Stimulated activated CD4-positive, alpha-beta T cell treated with anti-CD3 and anti-CD28 coated beads, Interleukin-4, amount 100 ng/mL, for 4 hours (primary cell): Measurements from ENCODE around the gene CAGE1.
"Not testable (repeated sequence)": the region's sequence is repeated elsewhere in the genome, so short reads cannot be mapped to it uniquely, and the experiment has no call there.

Experiments used
- DNase-seq, 2 experiments: peaks; one replicate each; pipeline ENCODE4 v3.0.0-alpha.2; 2020

Gene CAGE1

DNA sequence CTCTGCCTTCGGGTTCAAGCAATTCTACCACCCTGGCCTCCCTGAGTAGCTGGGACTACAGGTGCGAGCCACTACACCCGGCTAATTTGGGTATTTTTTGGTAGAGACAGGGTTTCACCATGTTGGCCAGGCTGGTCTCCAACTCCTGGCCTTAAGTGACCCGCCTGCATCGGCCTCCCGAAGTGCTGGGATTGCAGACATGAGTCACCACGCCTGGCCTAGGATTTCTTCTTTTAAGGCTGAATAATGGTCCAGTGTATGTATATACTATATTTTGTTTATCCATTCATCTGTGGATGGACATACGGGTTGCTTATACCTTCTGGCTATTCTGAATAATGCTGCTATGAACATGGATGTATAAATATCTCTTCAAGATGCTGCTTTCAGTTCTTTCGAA is 17.2 kb upstream of the CAGE1 start:
- DNase-seq, result no peak

DNA sequence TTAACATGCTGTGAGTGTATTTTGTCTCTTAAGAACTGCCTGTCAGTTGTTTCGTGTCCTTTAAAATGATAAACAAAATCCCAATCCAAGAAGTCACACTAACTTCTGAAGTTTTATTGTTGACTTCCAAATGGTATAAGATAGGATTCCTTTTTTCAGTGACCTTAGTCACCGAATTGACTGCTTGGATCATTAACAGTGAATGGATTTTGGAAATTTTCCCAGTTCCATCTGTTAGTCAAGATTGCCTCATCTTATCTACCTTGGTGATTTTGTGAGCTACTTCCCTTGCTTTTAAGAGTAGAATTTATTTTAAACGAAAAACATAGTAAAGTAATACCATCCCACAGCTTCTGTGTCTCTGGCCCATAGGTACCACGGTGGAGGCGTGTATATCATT is 15.0 kb upstream of the CAGE1 start:
- DNase-seq, result no peak

DNA sequence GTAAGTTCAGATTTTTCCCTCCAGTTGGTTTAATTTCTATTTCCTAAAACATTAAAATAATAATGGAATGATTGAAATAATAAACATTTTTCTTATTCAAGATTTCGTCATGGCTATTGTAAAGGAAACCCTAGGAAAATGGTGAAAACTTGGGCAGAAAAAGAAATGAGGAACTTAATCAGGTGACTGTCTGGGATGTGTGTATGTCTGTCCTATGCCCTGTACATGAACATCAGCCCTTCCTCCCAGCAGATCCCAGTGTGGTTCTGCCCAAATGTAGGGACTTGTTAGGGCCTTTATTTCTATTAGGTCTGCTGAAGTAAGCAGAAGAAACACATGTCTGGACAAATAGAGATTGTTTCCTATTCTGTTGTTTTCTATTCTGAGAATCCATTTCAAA is 13.2 kb upstream of the CAGE1 start:
- no peak for DNase-seq

DNA sequence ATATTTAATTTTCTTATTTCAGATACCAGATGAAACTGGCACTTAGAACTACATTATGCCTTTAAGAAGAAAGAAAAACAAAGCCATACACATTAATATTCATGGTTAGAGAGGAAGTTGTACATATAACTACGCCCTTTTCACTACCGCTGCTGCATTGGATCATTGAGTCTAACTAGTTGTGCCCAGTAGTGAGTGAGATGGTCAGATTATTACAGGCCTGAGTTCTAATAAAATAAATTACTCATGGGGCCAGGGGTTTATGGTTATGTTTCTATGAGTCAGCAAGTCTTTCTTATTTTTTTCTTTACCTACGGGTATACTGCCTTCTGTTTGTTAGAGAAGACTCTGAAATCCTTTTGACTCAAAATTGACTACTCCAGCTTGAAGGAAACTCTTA is 11.5 kb upstream of the CAGE1 start:
- DNase-seq, result no peak

DNA sequence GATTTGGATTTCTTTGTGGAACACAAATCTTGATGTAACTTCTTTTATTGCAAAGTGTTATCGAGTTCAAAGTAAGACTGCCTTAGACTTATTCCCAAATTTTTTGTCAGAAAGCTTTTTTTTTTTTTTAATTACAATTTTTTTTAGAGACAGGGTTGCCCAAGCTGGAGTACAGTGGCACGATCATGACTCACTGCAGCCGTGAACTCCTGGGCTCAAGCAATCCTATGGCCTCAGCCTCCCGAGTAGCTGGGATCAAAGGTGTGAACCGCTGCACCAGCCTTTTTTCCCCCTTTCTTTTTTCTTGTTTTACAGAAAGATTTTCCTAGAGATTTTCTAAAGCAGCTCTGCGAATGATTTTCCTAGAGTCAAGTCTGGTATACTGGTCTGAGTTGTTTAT is 2.9 kb upstream of the CAGE1 start:
- DNase-seq, result no peak

DNA sequence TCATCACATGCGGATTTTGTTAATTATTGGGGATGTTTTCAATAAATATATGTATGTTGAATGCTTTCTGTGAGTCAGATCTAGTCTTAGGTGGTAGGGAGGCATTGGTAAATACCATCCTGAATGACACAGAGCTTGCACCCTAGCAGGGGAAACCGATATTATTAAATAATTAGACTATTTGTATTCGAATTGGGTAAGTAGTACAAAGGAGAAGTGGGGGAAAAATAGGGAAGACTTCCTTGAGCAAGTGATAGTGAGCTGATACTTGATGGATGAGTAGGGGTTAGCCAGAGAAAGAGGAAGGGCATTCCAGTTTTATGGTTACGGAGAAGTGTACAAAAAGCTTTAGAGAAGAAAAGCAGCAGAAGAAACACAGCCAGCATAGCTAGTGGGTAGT is 1.6 kb upstream of the CAGE1 start:
- DNase-seq, result no peak

DNA sequence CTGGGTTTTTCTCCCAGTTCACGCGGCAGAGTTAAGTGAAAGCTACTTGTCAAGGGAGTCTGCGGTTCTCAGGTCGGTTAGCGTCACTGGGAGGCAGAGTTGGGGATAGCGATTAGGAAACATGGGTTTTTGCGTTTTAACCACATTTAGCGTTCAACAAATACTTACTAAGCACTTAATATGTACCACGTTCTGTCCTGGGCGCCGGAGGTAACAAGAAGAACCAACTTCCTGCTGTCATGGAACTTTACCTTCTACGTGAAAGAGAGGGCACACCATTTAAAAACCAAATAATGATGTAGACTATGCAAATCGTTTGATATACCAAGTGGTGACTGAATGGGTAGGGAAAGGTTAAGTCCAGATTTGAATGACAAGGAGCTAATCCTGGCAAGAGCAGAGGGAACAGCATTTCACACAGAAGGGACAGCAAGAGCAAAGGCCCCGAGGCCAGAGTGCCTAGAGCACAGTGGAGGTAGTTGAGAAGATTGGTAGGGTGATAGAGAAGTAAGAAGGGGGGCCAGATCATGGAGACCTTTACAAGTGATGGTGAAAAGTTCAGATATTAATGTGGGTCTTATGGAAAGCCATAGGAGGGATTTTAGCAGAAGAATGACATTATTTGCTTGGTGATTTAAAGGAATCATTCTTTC is 810 bp upstream of the CAGE1 start:
- DNase-seq, result no peak

DNA sequence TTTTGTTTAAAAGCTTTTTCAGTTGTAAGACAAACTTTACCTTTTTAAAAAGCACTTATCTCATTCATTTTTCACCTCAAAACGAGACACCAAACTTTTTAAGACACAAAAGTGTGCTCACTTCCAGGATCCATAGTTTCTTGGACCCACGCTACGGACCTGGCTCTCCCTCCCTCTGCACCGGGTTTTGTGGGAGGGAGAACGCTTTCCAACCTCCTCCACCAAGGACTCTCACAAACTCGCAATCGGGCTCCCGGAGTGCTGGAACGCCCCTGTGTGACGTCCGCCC is 436 bp downstream of the CAGE1 start:
- DNase-seq, result no peak

DNA sequence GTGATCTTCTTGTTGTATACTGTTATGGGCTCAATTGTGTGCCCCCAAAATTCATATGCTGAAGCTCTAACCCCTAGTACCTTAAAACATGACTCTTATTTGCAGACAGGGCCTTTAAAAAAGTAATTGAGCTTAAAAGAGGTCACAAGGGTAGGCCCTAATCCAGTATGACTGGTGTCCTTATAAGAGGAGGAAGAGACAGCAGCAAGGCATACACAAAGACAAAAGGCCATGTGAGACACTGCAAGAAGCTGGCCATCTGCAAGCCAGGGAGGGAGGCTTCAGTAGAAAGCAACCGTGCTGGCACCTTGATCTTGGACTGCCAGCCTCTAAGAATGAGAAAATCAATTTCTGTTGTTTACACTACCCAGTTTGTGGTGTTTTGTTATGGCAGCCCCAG is 8.4 kb downstream of the CAGE1 start:
- DNase-seq, result no peak

DNA sequence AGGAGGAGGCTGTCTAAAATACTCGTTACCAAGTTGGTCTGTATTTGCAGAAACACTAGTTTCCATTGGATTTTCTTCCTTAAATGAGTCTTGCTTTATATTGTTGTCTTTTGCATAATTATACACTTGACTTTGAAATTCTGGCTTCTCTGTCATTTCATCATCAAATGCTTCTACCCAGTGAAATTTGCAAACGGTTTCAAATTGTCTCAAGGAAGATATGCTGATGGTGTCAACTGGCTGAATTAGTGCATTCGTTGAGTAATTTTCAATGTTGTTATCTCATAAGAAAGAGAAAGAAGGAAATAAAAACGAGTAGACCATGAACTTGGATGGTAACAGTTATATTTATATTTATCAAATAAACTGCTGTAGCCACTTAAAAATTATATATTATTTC is 10.8 kb downstream of the CAGE1 start:
- no peak for DNase-seq

DNA sequence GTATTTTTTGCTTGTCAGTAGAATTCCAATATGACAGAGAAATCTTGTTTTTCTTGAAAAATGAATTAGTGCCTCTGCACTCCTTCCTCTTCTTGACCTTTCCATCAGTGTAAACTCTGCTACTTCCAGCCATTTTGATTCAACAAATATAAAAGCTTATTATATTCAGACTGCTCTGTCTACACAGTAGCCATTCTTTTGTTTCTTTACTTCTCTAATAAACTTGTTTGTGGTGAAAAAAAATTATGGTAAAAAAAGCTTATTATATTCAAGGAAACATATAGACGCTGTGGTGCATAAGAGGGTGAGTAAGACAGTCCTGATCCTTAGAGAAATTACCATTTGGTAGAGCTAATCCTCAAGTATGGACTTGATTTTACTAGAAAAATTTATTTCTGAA is 11.6 kb downstream of the CAGE1 start:
- DNase-seq, result no peak

DNA sequence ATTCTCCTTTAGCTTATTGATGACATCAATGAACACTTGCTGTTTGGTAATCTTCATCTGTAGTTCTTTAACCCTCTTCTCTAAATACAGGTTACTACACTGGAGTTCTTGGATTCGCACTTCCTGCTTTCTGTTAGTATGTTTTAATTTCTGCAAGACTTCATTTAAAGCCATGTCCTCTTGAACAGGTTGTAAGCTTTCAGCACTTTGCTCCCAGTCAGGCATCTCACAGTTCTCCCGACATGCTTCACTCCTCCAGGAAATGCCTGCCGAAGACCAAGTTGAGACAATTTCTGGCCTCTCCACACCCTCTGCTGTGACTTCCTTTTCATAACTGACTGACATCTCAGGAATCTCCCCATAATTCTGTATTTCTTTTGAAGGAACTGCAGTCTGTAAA is 15.8 kb downstream of the CAGE1 start:
- no peak for DNase-seq

DNA sequence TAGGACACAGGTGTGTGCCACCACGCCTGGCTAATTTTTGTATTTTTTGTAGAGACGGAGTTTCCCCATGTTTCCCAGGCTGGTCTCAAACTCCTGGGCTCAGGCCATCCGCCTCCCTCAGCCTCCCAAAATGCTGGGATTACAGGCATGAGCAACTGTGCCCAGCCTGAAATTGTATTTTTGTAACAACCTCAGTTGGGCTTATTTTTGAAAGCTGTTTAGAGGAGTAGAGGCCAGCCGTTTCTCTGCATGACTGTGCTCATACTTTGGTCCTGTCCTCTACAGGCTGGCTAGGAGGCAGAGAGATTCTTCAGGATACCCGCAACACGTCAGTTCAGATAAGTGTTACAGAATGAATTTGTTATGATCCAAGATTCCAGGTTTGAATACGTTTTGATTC is 22.1 kb downstream of the CAGE1 start:
- DNase-seq, result no peak

DNA sequence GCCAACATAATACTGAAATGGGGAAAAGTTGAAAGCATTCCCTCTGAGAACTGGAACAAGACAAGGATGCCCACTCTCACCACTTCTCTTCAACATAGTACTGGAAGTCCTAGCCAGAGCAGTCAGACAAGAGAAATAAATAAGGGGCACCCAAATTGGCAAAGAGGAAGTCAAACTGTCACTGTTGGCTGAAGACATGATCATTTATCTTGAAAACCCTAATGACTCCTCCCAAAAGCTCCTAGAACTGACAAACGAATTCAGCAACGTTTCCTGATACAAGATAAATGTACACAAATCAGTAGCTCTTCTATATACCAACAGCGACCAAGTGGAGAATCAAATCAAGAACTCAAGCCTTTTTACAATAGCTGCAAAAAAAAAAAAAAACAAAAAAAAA is 37.6 kb downstream of the CAGE1 start:
- DNase-seq, result not testable (repeated sequence)

DNA sequence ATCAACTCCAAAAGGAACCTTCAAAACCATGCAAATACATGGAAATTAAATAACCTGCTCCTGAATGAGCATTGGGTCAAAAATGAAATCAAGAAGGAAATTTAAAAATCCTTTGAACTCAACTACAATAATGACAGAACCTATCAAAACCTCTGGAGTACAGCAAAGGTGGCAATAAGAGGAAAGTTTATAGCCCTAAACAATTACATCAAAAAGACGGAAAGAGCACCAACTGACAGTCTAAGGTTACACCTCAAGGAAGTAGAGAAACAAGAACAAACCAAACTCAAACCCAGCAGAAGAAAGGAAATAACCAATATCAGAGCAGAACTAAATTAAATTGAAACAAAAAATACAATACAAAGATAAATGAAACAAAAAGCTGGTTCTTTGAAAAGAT is 39.0 kb downstream of the CAGE1 start:
- DNase-seq, result not testable (repeated sequence)

DNA sequence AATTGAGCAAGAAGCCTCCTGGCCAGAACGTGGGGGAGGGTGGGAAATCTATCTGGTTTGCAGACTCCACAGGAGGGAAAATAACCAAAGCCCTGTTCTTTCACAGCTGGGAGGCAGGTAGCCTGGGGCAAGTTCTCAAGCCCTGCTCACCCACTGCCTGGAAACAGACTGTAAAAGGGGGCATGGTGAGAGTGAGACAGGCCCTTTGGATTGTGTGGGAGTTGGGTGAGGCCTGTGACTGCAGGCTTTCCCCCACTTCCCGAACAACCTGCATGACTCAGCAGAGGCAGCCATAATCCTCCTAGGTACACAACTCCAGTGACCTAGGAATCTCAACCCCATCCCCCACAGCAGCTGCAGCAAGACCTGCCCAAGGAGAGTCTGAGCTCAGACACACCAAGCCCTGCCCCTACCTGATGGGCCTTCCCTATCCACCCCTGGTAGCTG is 42.0 kb downstream of the CAGE1 start:
- not testable (repeated sequence) for DNase-seq

DNA sequence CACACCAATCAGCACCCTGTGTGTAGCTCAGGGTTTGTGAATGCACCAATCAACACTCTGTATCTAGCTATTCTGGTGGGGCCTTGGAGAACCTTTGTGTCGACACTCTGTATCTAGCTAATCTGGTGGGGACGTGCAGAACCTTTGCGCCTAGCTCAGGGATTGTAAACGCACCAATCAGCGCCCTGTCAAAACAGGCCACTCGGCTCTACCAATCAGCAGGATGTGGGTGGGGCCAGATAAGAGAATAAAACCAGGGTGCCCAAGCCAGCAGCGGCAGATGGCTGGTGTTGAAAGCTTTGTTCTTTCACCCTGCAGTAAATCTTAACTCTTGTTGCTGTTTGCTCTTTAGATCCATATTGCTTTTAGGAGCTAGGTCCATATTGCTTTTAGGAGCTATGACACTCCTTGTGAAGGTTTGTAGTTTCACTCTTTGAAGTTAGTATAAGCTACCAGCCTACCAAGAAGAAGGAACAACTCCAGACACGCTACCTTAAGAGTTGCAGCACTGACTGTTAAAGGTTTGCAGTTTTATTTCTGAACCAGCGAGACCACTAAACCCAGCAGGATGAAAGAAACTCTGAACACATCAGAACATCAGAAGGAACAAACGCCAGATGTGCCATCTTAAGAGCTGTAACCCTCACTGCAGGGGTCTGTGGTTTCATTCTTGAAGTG is 44.6 kb downstream of the CAGE1 start:
- not testable (repeated sequence) for DNase-seq

DNA sequence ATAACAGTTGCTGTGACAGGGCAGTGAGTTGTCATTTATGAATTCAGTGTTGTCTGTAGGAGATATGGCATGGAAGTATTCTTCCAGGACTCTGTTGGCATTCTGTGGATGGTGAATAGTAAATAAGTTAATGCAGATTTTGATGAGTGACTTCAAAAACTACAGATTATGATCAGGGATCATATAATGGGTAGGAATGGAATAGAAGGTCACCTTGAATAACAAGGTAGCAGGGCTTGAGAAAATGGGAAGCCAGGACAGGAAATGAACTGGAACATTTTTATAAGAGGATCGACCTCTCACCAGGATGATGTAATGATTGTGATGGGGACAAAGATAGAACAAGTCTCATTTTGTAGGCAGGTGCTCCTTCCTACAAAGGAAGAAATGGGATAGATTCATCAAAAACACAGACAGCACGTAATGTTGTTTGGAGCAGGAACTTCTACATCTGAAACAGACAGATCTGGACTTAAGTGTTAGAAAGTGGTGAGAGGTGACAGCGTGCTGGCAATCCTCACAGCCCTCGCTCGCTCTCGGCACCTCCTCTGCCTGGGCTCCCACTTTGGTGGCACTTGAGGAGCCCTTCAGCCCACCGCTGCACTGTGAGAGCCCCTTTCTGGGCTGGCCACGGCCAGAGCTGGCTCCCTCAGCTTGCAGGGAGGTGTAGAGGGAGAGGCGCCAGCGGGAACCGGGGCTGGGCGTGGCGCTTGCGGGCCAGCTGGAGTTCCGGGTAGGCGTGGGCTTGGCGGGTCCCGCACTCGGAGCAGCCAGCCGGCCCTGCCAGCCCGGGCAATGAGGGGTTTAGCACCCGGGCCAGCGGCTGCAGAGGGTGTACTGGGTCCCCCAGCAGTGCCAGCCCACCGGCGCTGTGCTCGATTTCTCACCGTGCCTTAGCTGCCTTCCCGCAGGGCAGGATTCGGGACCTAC is 45.7 kb downstream of the CAGE1 start:
- DNase-seq, result no peak

DNA sequence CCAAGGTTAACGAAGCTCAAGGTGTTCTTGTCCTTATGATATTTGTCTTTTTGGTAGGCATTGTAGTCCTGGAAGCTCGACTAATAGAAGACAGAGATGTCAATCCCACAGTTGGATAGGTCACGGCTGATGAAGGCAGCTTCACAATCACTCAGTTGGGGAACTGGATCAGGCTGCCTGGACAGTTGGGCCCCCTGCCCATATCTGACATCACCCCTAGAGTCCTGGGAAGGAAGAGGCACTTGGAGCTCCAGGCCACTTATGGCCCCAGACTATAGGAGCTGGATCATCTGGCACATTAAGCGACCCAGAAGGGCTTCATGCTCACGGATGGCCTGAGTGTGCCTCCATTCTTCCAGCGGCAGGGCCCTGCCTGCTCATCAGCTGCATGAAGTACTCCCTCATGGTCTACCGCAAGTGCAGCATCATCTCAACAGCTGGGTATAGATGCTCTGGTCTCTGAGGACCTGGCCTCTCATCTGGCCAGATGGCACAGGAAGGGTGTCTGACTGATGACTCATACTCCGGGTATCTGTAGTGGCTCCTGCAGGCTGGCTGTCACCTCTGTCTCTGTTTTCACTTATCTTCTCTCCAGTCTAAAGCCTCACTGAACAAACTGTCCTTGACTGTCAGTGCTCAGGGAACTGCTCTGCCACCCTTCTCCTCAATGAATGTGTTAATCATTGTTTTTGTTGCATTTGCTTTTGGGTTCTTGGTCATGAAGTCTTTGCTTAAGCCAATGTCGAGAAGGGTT is 47.4 kb downstream of the CAGE1 start:
- DNase-seq, result no peak

DNA sequence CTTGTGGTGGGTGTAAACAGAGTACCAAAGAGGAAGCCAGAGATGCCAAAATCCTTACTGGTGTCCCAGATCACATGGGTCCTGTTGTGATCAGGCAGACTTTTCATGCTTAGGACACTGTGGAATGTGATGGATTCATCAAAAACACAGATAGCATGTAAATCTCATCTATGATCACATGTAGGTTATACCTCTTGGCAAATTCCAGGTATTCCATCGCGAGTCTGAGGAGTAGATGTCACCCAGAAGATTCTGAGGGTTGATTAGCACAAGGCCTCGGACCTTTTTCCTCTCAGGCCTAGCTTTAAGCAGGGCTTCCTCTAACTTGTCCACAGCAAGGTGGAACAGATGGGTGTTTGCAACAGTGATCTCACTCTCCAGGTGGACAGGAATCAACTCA is 48.3 kb downstream of the CAGE1 start:
- DNase-seq, result no peak

DNA sequence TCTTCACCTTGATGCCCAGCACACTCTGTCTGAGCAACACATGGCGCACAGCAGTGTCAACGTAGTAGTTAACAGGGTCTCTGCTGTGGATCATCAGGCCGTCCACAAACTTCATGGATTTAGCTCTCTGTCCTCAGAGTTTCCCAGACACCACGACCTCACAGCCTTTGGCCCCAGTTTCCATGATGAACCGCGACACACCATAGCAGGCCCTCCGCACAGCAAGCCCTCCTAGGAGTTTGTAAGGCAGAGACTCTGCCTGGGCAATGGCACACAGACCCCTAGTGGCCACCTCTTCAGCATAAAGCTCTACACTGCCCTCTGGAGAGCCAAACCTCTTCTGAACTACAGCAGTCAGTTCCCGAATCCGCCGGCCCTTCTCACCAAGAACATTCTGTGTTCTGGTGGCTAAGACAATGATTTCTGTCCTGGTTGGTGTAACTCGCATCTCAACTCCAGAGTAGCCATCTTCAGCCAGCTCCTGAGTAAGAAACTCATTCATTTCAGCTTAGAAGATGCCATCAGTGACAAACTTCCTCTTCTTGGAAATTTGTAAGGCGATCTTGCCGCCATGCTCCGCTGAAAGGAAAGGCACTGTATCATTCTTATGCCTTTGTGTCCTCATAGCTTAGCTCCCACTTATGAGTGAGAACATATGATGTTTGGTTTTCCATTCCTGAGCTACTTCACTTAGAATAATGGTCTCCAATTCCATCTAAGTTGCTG is 50.4 kb downstream of the CAGE1 start:
- DNase-seq, result not testable (repeated sequence)

DNA sequence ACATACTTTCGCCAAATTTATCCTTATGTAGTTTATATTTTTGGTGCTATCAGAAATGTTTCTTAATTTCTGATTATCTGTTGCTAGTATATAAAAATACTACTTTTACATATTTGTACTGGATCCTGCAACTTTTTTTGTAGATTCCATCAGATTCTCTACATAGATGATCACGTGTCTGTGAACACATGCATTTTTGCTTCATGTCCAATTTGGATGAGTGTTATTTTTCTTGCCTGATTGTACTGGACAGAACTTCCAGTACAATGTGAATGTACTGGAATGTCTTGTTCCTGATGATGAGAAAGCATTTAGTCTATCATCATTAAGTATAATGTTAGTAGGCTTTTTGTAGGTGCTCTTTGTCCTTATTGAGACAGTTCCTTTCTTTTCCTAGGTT is 51.5 kb downstream of the CAGE1 start:
- DNase-seq, result no peak

DNA sequence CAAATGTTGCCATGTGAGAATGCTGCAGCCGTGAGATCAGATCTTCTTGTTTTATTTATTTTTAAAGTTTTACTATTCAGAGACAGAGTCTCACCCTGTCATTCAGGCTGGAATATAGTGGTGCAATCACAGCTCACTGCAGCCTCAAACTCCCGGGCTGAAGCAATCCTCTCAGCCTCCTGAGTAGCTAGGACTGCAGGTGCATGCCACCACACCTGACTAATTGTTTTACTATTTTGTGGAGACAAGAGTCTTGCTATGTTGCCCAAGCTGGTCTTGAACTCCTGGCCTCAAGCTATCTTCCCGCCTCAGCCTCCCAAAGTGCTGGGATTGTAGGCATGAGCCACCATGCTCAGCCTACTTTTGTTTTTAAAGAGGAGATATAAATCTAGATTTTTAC is 54.0 kb downstream of the CAGE1 start:
- DNase-seq, result no peak
